RPMI7951 (cell line): Measurements from ENCODE around the gene RSPO3. TPM values are rescaled to one million over a fixed set of nuclear protein-coding genes. Genes with fewer than 3 reads are reported as not detected.
"Not testable (repeated sequence)": the region's sequence is repeated elsewhere in the genome, so short reads cannot be mapped to it uniquely, and the experiment has no call there.

ENCODE experiments used
- DNase-seq: peaks from one replicate; pipeline ENCODE4 v3.0.0-alpha.2; 2012; ENCODE audit warnings: low read depth
- total RNA-seq: library from RNA; depleted of rRNA; stranded (reverse); fragments of >200 nt; shearing (Covaris generic); gene quantifications from 2 replicates; pipeline ENCODE4 v1.2.3, GENCODE V29; 2014; rRNA removed

RSPO3 gene
- not detected in 2 replicates for total RNA-seq

GRCh38 chr6:127118298-127119101, at the start of gene RSPO3:
RSPO3 (plus strand) TSS chr6:127118671; CDS start chr6:127119193, 522 bp downstream.
- peak; percentile 20 for DNase-seq

DNA sequence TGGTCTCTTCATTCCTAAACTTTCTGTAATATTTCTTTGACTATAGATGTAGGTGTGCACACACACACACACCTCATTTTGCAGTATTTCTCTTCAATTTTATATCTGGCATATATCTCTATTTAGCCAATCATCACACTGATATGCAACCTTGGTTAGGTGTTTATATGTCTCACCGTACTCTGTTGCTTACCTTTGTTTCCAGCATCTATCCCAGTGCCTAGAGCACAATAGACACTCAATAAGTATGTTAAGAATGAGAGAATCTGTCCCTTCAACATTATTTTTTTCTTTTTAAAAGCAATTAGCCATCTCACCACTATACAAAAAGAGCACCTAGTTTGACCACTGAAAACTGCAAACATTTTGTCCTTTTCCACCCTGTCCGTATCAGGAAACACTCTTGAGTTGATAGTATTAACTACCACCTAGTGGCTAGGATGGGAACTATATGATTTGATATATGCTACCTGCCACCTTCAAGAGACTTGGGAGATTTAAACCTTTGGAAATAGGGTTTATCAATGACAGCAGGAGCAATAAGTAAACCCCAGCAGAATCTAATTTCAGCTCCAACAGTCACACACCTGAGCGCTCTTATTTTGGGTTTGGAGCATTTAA, 48.7 kb upstream of the RSPO3 start:
- DNase-seq: peak; percentile 26

- no peak for DNase-seq
Observed at GRCh38 chr6:127073222-127073621, 45.2 kb upstream of the RSPO3 start.

- no peak for DNase-seq
Observed at GRCh38 chr6:127076466-127076865, 42.0 kb upstream of the RSPO3 start.

GRCh38 chr6:127077886-127078285, 40.6 kb upstream of the RSPO3 start:
- DNase-seq: no peak

DNA sequence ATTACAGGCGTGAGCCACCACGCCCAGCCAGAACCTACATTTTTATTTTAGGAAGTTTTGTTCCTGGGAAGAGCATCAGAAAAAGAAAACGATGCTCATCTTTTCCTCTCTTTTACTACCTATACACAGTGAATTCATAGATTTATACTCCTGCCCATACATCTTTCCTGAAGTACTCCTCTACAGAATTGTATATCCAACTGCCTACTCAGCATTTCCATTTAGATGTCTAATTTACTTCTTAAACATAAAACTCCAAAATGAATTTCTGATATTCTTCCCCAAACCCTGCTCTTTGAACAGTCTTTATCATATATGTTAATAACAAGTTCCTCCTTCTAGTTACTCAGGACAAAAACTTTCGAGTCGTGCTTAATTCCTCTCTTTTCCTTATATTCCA, 39.8 kb upstream of the RSPO3 start:
- DNase-seq: no peak

GRCh38 chr6:127079681-127080080, 38.8 kb upstream of the RSPO3 start:
- DNase-seq: no peak

DNA sequence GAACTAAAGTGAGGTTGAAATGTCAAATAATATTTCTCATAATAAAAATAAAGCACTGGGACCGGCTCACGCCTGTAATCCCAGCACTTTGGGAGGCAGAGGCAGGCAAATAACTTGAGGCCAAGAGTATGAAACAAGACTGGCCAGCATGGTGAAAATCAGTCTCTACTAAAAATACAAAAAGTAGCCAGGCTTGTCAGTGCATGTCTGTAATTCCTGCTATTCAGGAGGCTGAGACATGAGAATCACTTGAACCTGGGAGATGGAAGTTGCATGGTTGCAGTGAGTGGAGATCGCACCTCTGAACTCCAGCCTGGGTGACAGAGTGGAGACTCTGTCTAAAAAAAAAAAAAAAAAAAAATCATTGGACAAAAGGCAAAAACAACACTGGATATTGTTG, 38.4 kb upstream of the RSPO3 start:
- DNase-seq: no peak

DNA sequence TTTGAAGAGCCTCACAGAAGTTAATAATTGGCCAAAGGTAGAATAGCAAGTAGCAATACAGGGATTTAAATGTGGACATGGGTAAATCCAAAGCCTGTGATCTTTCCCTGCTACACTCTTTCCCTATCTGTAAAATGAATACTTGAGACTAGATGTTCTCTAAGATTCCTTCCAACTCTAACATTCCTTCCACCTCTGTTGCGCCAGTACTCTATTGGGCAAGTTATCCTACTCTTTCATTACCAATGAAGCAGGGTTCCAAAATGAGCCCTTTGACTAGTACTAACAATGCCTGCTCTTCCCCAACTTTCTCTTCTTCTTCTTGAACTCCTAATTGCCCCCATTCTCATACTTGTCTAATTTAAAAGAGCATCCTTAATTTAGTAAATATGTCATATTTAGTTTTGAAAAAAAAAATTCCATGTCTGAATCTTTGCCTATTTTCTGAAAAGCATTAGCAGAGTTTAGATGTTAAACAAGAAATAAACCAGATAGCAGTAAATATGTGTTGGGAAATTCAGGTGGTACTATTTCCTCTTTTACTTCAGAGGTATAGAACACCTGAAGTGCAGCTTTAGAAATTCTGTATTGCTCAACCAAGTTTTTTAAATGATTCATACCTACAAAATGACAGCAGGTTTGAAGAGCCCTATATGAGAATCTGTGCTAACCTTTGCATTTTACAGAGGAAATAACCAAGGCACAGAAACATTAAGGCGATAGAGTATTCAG, 35.1 kb upstream of the RSPO3 start:
- no peak for DNase-seq

- DNase-seq: no peak
Observed at GRCh38 chr6:127083963-127084310, 34.5 kb upstream of the RSPO3 start.

DNA sequence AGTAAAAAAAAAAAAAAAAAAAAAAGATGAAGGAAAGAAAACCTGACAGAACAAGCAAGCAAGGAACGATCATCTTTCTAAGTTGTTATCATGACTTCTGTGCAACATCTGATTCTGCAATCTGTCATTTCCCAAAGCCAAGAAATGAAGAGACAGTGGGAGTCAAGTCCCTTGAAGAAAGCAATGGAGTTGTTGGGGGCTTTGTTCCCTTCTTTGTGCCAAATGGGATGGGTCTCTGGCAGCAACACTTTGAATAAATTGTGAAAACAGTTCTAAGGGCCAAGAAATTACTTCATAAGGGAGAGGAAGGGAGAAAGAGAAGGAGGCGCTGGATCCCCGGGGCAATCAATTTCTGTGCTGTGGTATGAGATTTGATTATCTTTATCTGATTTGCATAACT, 33.3 kb upstream of the RSPO3 start:
- DNase-seq: no peak

DNA sequence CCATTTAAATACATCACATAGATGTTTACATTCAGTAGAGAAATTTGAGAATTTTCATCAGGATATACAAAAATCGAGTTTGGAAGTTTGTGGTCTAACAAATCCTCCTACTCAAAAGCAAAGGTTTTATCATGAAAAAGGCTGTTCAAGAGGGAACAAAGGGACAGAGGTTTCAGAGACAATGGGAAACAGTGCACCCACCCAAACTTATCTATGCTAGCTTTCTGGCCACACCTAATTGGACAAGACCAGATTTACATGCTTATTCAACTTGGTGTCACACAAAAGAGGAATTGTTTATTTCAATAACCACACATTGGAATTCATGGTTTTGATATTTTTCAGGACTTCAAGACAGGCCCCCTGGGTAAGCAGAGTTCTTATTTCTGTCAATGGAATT, 28.4 kb upstream of the RSPO3 start:
- DNase-seq: no peak

DNA sequence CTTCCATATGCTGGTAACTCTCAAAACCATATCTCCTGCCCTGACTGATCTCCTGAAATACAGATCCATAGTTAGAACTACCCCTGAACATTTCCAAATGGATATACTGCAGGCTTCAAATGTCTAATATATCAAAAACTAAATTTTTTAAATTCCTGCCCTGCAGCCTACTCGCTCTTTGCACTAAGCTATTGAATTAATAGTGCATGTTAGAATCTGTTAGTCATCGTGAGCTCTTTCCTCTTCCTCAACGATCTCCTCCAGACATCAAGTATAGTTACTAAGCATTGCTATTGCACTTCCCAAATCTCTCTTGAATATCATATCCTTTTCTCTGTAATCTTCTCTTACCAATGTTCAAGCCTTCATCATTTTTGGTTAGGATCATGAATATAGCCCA, 26.0 kb upstream of the RSPO3 start:
- no peak for DNase-seq

- DNase-seq: no peak
Observed at GRCh38 chr6:127094791-127095190, 23.7 kb upstream of the RSPO3 start.

- no peak for DNase-seq
Observed at GRCh38 chr6:127096167-127096566, 22.3 kb upstream of the RSPO3 start.

DNA sequence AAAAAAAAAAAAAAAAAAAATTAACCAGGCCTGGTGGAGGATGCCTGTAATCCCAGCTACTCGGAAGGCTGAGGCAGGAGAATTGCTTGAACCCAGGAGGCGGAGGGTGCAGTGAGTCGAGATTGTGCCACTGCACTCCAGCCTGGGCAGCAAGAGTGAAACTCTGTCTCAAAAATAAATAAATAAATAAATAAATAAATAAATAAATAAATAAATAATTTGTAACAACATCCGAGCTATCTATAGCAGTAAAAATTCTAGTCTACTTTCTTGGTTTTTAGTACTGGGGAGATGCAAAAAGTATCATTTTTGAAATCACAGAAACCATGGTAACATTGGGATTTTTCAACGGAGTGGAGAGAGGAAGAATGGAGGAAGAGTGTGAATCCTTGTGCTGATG, 21.0 kb upstream of the RSPO3 start:
- DNase-seq: not testable (repeated sequence)

DNA sequence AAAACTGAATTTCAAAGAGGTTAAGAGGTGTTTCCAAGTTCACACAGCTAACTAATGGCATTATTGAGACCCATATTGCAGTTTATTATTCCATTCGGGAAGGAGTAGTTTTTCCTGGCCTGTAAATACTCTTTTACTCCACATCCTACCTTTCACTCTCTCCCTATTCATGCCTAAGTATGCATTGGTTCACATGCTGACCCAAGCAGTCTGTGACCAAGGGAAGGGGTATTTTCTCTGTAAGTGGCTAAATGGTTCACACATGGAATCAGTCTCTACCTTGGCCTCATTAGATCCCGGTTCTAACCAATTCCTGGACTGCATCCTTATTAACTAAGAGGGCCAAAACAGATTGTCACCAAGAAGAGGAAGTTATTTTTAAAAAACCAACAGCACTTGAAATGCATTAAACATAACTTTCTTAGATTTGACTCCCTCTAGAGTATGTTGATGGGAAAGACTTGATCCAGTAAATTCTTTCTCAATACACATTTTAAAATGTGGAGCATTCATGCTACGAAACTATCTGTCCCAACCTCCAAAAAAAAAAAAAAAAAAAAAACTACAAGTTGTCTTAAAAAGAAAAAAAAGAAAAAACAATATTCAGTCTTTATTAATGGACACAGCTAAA, 17.8 kb upstream of the RSPO3 start:
- no peak for DNase-seq

DNA sequence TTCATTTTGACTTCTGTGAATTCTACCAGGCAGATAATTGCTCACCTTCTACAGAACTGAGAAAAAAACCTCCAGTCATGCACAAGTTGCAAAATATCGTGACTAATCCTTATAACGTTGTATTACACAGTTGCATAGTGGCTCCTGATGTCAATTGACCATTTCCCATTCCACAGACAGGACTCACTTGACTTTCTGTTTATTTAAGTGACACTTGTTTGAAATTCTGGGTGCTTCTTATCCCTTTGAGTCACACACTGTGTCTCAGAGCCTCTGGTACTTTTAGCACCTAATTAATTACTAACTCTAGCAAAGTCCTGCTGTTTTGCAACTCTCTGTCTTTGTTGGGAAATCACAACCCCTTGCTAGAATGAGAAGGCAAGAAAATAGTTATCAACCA, 16.2 kb upstream of the RSPO3 start:
- peak; percentile 41 for DNase-seq

- no peak for DNase-seq
Observed at GRCh38 chr6:127102859-127103258, 15.6 kb upstream of the RSPO3 start.

GRCh38 chr6:127103482-127103881, 15.0 kb upstream of the RSPO3 start:
- no peak for DNase-seq

GRCh38 chr6:127107916-127108315, 10.6 kb upstream of the RSPO3 start:
- DNase-seq: no peak

DNA sequence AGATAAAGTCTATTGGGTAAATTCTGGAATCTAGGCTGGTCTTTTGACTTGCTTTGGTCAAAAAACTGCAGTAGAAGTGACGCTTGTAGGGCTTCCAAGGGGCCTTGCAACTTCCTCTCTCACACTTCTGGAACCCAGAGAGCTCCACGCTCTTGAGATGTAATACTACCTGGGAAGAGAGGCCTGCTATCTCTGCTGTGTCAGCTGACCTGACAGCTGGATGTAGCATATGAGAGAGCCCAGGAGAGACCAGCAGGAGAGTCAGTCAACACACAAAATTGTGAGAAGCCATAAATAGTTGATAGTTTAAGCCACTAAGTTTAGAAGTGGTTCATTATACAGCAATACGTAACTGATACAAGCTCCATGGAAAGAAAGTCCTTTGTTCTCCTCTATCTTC, 7.8 kb upstream of the RSPO3 start:
- no peak for DNase-seq
